ENCODE measurements around the gene RTN4RL2. TPM values are rescaled to one million over a fixed set of nuclear protein-coding genes. Genes with fewer than 3 reads are reported as not detected.

The RTN4RL2 gene
- total and polyA plus RNA-seq, 10 of the 15 experiments (the other 5 are each of a cell fraction or from before 2014, with no cell fraction given) = 0.14 to 1.1 (median 0.52) TPM; not detected in 4

DNA sequence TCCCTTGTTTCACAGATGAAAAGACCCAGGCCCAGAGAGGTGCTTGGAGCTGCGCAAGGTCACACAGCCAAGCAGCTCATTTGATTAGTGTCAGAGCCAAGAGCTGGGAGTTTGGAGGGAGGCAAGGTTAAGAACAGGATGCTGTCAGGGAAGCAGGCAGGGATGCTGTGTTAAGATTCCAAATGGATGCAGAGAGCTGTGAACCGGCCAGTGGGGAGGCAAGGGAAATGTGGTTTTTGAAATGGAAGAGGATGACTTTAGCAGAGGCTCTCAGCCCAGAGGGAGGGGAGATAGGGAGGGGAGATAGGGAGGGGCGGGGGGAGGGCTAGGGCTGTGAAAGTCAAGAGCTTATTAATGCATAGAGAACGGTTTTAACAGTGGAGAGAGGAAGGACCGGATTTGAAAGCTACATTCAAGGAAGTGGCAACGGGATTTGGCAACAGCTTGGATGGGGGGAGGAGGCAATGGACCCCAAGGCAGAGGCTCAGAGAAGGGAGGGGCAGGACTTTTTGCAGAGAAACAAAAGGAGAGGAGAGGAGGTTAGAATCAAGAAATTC lies 13.0 kb downstream of the RTN4RL2 start:
- Histone ChIP-seq H3K79me2 (ENCODE audit: control insufficient read depth, insufficient read depth, low read length) (no peaks in the 10 kb centered on the region), H2AFZ (ENCODE audit: control insufficient read depth, low read depth, low read length) (no peak overlapping the region), H3K4me3 (no peak overlapping the region), H3K27me3 (replicated peaks in 1 of 2; ENCODE audit: control insufficient read depth in 2 of 2, insufficient read depth in 2 of 2, low read length in 1 of 2) (no peaks in the 10 kb centered on the region), H3K27ac (ENCODE audit: control insufficient read depth, insufficient read depth) (no peak overlapping the region), H4K20me1 (ENCODE audit: control insufficient read depth, insufficient read depth) (no peaks in the 10 kb centered on the region), H3K36me3 (ENCODE audit: control insufficient read depth in 2 of 2, insufficient read depth in 2 of 2, low read length in 1 of 2) (no peaks in the 10 kb centered on the region), H3K4me1 (ENCODE audit: control insufficient read depth, insufficient read depth, low read length) (peaks cover 24% of the 10 kb centered on the region), H3K9me3 (replicated peaks; ENCODE audit: control insufficient read depth, insufficient read depth, low read length) (no peaks in the 10 kb centered on the region), H3K9ac (ENCODE audit: control insufficient read depth, insufficient read depth, low read length) (no peak overlapping the region), H3K4me2 (ENCODE audit: control insufficient read depth, insufficient read depth) (no peak overlapping the region)
- FAIRE-seq (no peak), DNase-seq (ENCODE audit: low read depth, low spot score) (no peak), ATAC-seq (no peak)
- CTCF ChIA-PET = interaction anchor here (0.8 to 7.2 kb wide), 13 partner anchors 7 to 171 kb away, joined by 3 to 101 read pairs (median 5); partner anchors contain the start of gene RTN4RL2
- POLR2A ChIA-PET = no interaction called here
- WGBS (ENCODE audit: insufficient coverage, insufficient replicate concordance, low lambda C conversion rate, missing lambda C conversion rate) = 40% methylated on average over 6 of the region's 6 CpGs
- SMC1A ChIA-PET (ENCODE audit: uncharacterized antibody, unreplicated experiment) = interaction anchor here (0.9 to 2.2 kb wide), 4 partner anchors 11 to 43 kb away, joined by 3 to 19 read pairs (median 4); partner anchors contain the start of gene RTN4RL2
- BruUV-seq (replicated peaks) = no TSS peak
- in situ Hi-C loops (cut with MboI) = no loop called here
- RAD21 ChIA-PET (ENCODE audit: unreplicated experiment) = interaction anchor here (1.0 to 3.5 kb wide), 6 partner anchors 9 to 128 kb away, joined by 3 to 18 read pairs (median 5); partner anchors contain the start of gene RTN4RL2
- intact Hi-C loops (cut with micrococcal nuclease; ENCODE audit: unreplicated experiment) = no loop called here
- TF ChIP-seq CBFB (IDR thresholded peaks at IDR 0.05; ENCODE audit: low read depth) (no peak), SUPT20H (IDR thresholded peaks at IDR 0.05; ENCODE audit: borderline replicate concordance, control insufficient read depth, low read depth, low read length) (no peak), IKZF1 (conservative IDR thresholded peaks at IDR 0.05) (no peak), ETV6 (conservative IDR thresholded peaks at IDR 0.05 in 1 of 2, IDR thresholded peaks at IDR 0.05 in 1 of 2; ENCODE audit: borderline replicate concordance in 1 of 2, low read depth in 1 of 2) (no peak), BMI1 (IDR thresholded peaks at IDR 0.05; ENCODE audit: borderline replicate concordance) (no peak), TCF3 (IDR thresholded peaks at IDR 0.05; ENCODE audit: borderline replicate concordance, insufficient read depth, low read depth, low read length) (no peak), KLF5 (IDR thresholded peaks at IDR 0.05; ENCODE audit: partially characterized antibody) (no peak), CREB1 (IDR thresholded peaks at IDR 0.05; ENCODE audit: low read depth) (no peak), RCOR1 (conservative IDR thresholded peaks at IDR 0.05; ENCODE audit: low read depth, low read length) (no peak), NFXL1 (IDR thresholded peaks at IDR 0.05; ENCODE audit: borderline replicate concordance) (no peak), JUNB (IDR thresholded peaks at IDR 0.05) (no peak), BCL3 (IDR thresholded peaks at IDR 0.05; ENCODE audit: borderline replicate concordance, insufficient read depth, low read depth, low read length, poor library complexity, severe bottlenecking) (no peak)
- TF ChIP-seq, protein P1, sequence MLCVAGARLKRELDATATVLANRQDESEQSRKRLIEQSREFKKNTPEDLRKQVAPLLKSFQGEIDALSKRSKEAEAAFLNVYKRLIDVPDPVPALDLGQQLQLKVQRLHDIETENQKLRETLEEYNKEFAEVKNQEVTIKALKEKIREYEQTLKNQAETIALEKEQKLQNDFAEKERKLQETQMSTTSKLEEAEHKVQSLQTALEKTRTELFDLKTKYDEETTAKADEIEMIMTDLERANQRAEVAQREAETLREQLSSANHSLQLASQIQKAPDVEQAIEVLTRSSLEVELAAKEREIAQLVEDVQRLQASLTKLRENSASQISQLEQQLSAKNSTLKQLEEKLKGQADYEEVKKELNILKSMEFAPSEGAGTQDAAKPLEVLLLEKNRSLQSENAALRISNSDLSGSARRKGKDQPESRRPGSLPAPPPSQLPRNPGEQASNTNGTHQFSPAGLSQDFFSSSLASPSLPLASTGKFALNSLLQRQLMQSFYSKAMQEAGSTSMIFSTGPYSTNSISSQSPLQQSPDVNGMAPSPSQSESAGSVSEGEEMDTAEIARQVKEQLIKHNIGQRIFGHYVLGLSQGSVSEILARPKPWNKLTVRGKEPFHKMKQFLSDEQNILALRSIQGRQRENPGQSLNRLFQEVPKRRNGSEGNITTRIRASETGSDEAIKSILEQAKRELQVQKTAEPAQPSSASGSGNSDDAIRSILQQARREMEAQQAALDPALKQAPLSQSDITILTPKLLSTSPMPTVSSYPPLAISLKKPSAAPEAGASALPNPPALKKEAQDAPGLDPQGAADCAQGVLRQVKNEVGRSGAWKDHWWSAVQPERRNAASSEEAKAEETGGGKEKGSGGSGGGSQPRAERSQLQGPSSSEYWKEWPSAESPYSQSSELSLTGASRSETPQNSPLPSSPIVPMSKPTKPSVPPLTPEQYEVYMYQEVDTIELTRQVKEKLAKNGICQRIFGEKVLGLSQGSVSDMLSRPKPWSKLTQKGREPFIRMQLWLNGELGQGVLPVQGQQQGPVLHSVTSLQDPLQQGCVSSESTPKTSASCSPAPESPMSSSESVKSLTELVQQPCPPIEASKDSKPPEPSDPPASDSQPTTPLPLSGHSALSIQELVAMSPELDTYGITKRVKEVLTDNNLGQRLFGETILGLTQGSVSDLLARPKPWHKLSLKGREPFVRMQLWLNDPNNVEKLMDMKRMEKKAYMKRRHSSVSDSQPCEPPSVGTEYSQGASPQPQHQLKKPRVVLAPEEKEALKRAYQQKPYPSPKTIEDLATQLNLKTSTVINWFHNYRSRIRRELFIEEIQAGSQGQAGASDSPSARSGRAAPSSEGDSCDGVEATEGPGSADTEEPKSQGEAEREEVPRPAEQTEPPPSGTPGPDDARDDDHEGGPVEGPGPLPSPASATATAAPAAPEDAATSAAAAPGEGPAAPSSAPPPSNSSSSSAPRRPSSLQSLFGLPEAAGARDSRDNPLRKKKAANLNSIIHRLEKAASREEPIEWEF (IDR thresholded peaks at IDR 0.05; ENCODE audit: insufficient replicate concordance, low read depth, low read length) = no peak

All from GM12878 (cell line).